ENCODE results near the gene BBS10. TPM values are rescaled to one million over a fixed set of nuclear protein-coding genes. Genes with fewer than 3 reads are reported as not detected.

BBS10 gene
- total and polyA plus RNA-seq, 2 of the 4 experiments (the other 2 are of a cell fraction) = 4.9 to 10.0 TPM

DNA sequence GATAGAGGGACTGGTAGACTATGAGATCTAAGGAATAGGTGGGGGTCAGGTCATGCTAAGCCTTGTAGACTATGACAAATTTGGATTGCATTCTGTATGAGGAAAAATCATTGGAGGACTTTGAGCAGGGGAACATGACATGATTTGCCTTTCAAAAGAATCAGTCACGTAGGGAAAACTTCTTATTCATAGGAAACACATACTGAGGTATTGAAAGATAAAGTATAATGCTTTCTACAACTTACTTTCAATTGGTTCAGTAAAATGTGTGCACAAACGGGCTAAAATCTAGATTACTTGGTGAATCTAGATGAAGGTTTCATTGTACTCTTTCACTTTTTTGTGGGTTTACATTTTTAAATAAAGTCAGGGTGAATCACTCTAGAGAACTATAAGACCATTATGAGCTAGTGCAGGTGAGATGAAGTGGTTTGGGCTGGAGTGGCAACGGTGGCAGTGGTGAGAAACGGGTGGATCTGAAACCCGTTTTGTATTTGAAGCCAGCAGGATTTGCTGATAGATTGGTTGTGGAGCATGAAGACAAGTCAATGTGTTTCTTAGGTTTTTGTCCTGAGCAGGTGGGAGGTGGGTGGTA, 6.7 kb downstream of the BBS10 start:
- Histone ChIP-seq H2BK20ac (ENCODE audit: low read depth, low read length) (peak overlapping the region; percentile 38), H4K8ac (ENCODE audit: low read depth in 2 of 2, low read length in 2 of 2) (no peak overlapping the region), H4K20me1 (ENCODE audit: insufficient read depth, low read length) (no peaks in the 10 kb centered on the region), H3K23ac (ENCODE audit: low read depth, low read length) (no peak overlapping the region), H2BK15ac (ENCODE audit: low read depth, low read length) (peak overlapping the region; percentile 22; the same call in 2 of the 3 replicates), H3K56ac (ENCODE audit: extremely low read depth, insufficient read depth, low read length) (no peak overlapping the region), H2AK9ac (replicated peaks; ENCODE audit: low read depth, low read length, poor library complexity) (no peak overlapping the region), H3K79me1 (ENCODE audit: low read depth in 1 of 2, low read length in 2 of 2) (peaks cover 9 to 14% of the 10 kb centered on the region in 2 experiments; a peak in 3 of 4 replicates), H4K91ac (ENCODE audit: insufficient read depth, low read depth, low read length) (no peak overlapping the region), H3K36me3 (ENCODE audit: control insufficient read depth, insufficient read depth, low read length) (no peaks in the 10 kb centered on the region), H3K4ac (ENCODE audit: low read depth, low read length) (peak overlapping the region; percentile 30; the same call in 1 of the 2 replicates), H3K9ac (ENCODE audit: low read depth, low read length) (no peak overlapping the region), H3K18ac (ENCODE audit: low read depth, low read length) (peak overlapping the region; percentile 5; the same call in 1 of the 2 replicates), H3K4me1 (ENCODE audit: control insufficient read depth, insufficient read depth, low read length) (peaks cover 8% of the 10 kb centered on the region), H3K14ac (replicated peaks; ENCODE audit: low read depth, low read length) (peak overlapping the region; percentile 5; the same call in 1 of the 2 replicates), H3K9me3 (ENCODE audit: control insufficient read depth, insufficient read depth, low read length) (no peaks in the 10 kb centered on the region), H2AK5ac (ENCODE audit: low read depth, low read length) (peak overlapping the region; percentile 48; the same call in 1 of the 2 replicates), H2AFZ (replicated peaks; ENCODE audit: low read length, poor library complexity) (no peak overlapping the region), H3K4me3 (ENCODE audit: insufficient read depth, low read depth, low read length) (no peak overlapping the region), H3K27ac (ENCODE audit: insufficient read depth, low read length) (no peak overlapping the region), H3K4me2 (ENCODE audit: low read depth, low read length) (no peak overlapping the region; the same call in 1 of the 2 replicates), H3K27me3 (ENCODE audit: control insufficient read depth, insufficient read depth, low read length) (no peaks in the 10 kb centered on the region), H3K9me1 (ENCODE audit: insufficient read depth, low read length) (peaks cover 11% of the 10 kb centered on the region; the same call in 1 of the 2 replicates), H4K5ac (ENCODE audit: low read depth, low read length) (no peak overlapping the region), H2BK5ac (ENCODE audit: low read depth, low read length, poor library complexity, severe bottlenecking) (peak overlapping the region; percentile 10), H2BK120ac (ENCODE audit: low read depth, low read length) (peak overlapping the region; percentile 11; the same call in 1 of the 2 replicates)
- TF ChIP-seq MAFK (IDR thresholded peaks at IDR 0.05; ENCODE audit: low read depth, low read length) = no peak
- TF ChIP-seq FOS (IDR thresholded peaks at IDR 0.05; ENCODE audit: low read depth, low read length) = peak; percentile 30; the same call in 1 of the 2 replicates
- BruUV-seq (replicated peaks) = no TSS peak
- ChIA-PET CTCF (no interaction called here), POLR2A (ENCODE audit: unreplicated experiment) (no interaction called here)
- ATAC-seq (ENCODE audit: low read depth) = peak; percentile 27
- 97% methylated on average over 3 of the region's 5 CpGs; no CpG with 5 or more reads in 1 of the 2 experiments for WGBS, 2 experiments (ENCODE audit: extremely low coverage in 2 of 2, insufficient read length in 1 of 2)
- in situ Hi-C loops (cut with MboI; ENCODE audit: low sequenced_read_pairs) (loop anchor here (10.0 kb wide), 2 partner anchors 267 to 817 kb away; no protein-coding TSS in a partner anchor), intact Hi-C loops (cut with micrococcal nuclease) (no loop called here), dilution Hi-C loops (cut with HindIII; ENCODE audit: low sequenced_read_pairs, unreplicated experiment) (no loop called here)
- DNase-seq = peak; percentile 65
